Measurements from ENCODE around the gene GATA5.

The GATA5 gene

GRCh38 chr20:62475772-62476055, at the start of gene GATA5:
TSS of gene GATA5 (minus strand) at chr20:62475995. CDS start at chr20:62475521, 474 bp downstream.
- DNase-seq: no peak

- DNase-seq: no peak
These were observed 49.2 kb upstream of the GATA5 start for GRCh38 chr20:62525014-62525413.

DNA sequence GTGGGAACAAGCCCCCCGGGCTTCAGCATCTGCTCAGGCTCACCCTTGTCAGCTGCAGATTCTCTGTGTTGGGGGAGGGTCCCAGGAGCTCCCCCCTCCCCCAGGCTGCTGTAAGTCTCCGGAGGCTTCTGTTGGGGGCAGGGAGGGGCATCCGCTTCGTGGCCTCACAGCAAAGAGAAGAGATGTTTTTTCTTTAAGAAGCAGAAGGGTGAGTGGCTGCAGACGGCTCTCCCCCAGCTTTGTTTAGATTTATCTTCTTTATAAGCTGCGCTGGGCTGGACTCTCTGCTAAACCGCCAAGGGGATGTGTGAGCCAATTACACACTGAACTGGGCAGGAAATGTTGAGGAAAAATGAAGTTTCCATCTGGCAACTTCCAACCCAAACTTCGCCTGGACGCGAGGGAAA, 48.7 kb upstream of the GATA5 start:
- DNase-seq: no peak

GRCh38 chr20:62523473-62524203, 47.8 kb upstream of the GATA5 start:
- DNase-seq: peak; percentile 57

GRCh38 chr20:62522748-62523396, 47.1 kb upstream of the GATA5 start:
- DNase-seq: no peak

DNA sequence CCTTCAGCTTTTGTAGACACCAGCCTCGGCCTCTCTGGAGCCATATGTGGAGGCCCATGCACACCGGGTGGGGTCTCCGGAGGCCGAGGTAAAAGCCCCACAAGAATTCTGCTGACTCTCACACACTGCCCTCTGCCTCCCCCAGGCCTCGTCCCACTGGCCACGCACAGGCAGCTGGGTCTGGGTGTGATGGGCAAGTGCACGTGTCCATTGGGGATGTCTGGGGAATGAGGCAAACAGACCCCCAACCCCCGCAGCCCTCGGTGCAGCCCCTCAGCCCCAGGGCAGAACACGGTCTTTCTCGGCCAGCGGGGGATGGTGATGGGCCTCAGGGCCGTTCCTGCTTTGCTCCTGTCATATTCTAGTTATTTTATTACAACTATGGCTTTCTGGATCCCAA, 44.0 kb upstream of the GATA5 start:
- no peak for DNase-seq

DNA sequence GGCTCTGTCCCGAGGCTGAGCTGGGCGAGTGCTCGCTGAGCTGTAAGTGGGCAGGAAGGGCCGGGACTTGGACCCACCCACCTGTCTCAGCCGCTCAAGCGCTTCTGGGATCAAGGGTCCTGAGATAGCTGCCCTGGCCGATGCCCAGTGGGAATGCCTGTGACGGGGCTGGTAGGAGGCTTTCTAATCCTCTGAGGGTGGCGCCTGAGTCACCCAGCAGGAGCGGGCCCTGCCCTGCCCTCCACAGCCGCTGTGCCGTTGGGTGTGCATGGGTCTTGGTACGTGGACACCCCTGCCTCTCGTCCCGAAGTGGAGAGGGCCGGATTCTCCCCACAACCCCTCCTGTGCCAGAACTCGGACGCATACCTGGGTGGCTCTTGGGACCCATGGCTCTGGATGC, 43.1 kb upstream of the GATA5 start:
- no peak for DNase-seq

DNA sequence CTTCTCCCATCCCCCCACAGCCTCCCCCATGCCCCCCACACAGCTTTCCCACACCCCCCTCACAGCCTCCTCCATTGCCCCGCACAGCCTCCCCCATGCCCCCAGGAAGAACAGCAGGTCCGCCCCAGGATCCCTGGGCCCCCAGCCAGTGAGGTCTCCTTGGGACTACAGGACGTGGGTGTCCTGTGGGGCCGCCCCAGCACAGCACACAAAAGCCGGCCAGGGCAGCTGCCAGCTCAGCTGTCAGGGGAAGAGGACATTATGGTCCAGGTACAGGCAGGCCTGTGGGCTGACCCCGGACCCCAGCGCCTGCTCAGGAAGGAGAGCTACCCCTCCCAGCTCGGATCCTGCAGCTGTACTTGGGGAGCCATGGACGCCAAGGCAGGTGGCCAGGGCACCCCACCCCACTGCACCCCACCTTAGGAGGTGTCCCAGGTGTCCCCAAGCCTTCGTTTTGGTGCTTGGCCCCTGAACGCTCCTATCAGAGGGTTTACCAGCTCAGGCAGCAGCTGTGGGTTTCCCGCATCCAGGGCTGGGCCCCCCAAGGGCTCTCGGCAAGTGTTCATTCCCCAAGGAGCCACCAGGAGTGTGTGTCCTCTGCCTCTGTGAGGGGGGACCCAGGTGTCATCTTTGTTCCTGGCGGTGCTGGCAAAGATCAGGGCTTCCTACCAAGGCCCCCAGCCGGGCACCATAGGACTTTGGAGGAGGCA, 42.3 kb upstream of the GATA5 start:
- no peak for DNase-seq

DNA sequence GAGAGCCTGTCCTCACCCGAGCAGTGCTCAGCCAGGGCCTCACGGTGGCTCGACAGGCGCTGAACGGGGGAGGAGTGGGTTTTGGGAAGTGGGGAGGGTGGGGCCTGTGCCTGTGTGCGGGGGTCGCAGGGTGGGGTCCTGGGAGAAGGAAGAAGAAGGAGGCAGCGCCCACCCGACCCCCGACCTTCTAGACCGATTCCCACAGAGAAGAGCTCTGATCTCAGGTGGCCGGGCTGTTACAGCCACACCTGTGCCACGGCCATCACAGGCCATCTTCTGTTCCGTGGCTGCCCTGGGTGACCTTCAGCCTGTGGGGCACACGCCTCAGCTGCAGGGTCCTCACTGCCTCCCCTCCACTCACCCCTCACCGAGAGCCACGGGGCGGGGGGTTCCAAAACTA, 41.4 kb upstream of the GATA5 start:
- DNase-seq: no peak

DNA sequence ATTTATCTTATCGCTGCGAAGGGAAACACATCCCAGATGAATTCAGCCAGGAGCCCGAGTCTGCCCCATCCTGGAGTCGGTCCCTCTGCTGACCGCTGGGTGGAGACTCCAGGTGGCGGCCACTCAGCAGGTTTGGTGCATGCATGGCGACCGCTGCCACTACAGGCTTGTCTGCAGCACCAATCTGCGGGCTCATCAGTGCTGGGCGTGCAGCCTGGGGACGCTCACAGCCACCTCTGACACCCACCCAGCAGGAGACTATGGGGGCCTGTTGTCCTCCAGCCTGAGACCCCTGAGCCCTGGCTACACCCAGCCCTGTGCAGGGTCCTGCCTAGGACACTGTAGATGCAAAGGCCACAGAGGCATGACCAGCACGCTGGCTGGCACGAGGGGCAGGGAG, 40.5 kb upstream of the GATA5 start:
- no peak for DNase-seq

DNA sequence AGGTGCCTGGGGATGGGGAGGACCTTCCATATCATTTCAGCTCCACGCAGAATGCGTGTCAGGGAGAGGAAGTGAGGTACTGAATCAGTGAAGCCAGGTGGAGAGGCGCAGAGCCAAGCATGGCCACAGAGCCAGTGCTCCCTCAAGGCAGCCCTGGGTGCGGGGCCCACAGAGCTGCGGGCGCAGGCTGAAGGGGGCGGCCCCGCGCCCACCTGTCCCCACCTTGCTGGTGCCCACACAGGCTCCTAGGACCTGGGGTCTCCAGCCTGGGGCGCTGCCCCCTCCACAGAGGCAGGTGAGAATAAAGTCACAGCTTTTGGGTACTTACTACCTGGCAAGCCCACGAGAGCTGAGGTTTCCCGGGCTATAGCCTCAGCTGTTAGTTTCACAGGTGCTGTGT, 40.0 kb upstream of the GATA5 start:
- DNase-seq: no peak

- no peak for DNase-seq
These were observed 39.5 kb upstream of the GATA5 start for GRCh38 chr20:62515280-62515679.

- no peak for DNase-seq
These were observed 38.2 kb upstream of the GATA5 start for GRCh38 chr20:62513991-62514390.

- DNase-seq: no peak
These were observed 36.3 kb upstream of the GATA5 start for GRCh38 chr20:62511915-62512610.

DNA sequence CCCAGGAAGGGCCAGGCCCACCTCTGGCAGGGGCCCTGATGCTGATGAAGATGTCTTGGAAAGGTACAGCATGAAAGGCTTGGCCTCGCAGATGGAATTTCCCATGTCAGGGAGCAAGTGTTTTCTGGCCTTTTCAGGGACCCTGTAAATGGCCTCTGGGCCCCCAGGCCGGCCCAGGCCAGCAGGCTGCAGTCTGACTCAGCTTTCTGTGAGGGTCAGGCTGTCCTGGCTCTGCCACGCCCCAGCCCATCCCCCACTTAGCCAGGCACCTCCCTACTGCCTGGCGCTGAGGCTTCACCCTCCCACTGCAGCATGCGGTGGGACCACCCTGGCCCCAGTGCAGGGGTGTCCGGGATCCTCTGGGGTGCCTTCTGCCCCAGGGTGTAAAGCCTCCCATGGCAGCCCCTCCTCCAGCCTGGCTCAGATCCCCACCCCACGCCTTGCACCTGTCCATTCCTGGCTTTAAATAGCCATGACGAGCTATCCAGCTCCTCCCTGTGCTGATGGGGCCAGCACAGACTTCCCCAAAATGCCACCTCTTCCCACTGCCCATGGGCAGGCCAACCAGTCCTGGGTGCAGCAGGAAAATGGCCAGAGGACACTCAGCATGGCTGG, 35.6 kb upstream of the GATA5 start:
- no peak for DNase-seq

GRCh38 chr20:62508641-62509051, 32.9 kb upstream of the GATA5 start:
- no peak for DNase-seq

DNA sequence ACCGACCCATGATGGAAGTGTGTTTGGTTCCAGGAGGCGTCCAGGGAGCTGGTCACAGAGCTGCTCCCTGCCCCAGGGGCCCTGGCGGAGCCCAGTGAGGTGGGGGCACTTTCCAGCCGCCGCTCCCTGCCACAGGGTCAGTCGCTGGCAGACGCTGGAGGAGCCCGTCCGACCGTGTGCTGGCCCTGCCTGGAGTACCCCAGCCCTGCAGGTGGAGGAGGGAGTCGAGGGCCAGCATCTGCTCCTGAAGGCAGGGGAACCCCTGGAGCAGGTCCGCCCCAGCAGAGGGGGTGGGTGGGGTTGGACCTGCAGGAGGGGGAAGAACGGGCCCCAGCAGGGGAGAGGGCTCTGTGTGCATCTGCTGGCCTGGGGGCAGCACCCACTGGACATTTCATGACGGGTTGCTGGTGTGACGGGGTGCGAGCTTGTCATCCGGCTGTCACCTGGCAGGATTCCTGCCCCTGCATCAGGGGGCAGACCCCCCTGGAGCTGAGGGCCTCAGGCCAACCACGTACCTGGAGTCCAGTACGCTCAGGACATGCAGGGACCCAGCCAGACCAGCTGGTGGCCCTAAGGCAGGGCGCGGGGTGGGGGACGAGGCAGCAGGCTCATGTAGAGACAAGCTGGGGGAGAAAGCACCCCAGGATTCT, 32.3 kb upstream of the GATA5 start:
- DNase-seq: no peak

- no peak for DNase-seq
These were observed 31.5 kb upstream of the GATA5 start for GRCh38 chr20:62507323-62507722.

DNA sequence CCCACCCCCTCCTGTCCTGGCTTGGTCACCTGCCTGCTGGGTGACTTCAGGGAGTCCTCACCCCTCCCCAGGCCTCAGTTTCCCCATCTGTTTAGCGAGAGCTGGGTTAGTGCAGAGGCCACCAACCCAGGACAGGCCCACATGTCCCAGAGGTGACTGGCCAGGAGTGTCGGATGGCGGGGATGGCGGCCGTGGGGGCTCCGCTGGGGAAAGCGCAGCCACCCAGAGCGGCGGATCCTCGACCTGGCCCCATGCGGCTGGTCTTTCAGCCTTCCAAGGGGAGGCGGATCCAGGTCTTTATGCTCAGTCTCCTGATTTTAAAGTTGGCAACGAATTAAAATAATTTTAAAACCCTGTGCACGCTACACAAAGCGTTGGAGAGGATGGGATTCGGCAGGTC, 31.0 kb upstream of the GATA5 start:
- no peak for DNase-seq

DNA sequence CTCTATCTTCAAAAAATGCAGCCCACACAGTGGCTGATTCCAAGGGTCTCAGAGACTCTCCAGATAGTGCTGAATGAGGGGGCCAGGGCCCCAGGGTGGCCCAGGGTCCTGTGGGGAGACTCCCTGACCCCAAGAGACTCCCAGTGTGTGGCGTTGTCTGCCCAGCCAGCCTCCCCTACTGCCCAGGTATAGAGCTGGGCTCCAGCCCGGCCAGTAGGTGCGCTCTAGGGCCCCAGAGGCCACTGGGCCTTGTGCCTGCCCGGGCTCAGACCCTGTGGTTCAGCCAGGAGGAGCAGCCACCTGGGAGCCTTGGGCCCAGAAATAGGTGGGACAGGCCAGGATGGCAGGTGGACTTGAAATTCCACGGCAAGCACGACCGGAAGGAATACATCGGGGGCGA, 30.3 kb upstream of the GATA5 start:
- no peak for DNase-seq

- DNase-seq: no peak
These were observed 29.7 kb upstream of the GATA5 start for GRCh38 chr20:62505337-62506045.

- no peak for DNase-seq
These were observed 28.5 kb upstream of the GATA5 start for GRCh38 chr20:62504323-62504722.

Measured in activated T-cell treated with anti-CD3 and anti-CD28 coated beads for 4 hours (primary cell).